ENCODE results near the gene DNAJB11. TPM values are rescaled to one million over a fixed set of nuclear protein-coding genes. Genes with fewer than 3 reads are reported as not detected.

The DNAJB11 gene
- total and polyA plus RNA-seq, 8 donors, result 17.0 to 62.1 (median 31.9) TPM

GRCh38 chr3:186618318-186618938 lies 47.9 kb downstream of the DNAJB11 start:
- H3K4me3 ChIP-seq, result no peak overlapping the region
- no peak overlapping the region for H3K27ac ChIP-seq
- H3K36me3 ChIP-seq, result no peaks in the 10 kb centered on the region
- 79 to 91% (median 87%) methylated on average over 8 of the region's 8 CpGs for WGBS, 5 donors
- no peaks in the 10 kb centered on the region for H3K9me3 ChIP-seq
- TF ChIP-seq POLR2AphosphoS5 (IDR thresholded peaks at IDR 0.05) (no peak), CTCF (IDR thresholded peaks at IDR 0.05) (no peak), EP300 (IDR thresholded peaks at IDR 0.05) (no peak), POLR2A (IDR thresholded peaks at IDR 0.05) (no peak)
- peaks cover 0 to 59% (median 13%) of the 10 kb centered on the region in 3 donors for H3K27me3 ChIP-seq
- H3K4me1 ChIP-seq, result peaks cover 4 to 19% (median 14%) of the 10 kb centered on the region in 4 donors
- DNase-seq, result no peak
- intact Hi-C loops (cut with DNase I; ENCODE audit: low total_unique reads), result loop anchor here (5.0 kb wide), 1 partner anchor 199 kb away; no protein-coding TSS in a partner anchor

GRCh38 chr3:186619787-186620212 lies 49.3 kb downstream of the DNAJB11 start:
- Histone ChIP-seq H3K4me3 (no peak overlapping the region), H3K27me3 (peaks cover 0 to 51% (median 8%) of the 10 kb centered on the region in 3 donors), H3K9me3 (no peaks in the 10 kb centered on the region), H3K4me1 (peaks cover 4 to 17% (median 12%) of the 10 kb centered on the region in 4 donors), H3K27ac (no peak overlapping the region), H3K36me3 (no peaks in the 10 kb centered on the region)
- no peak for DNase-seq
- TF ChIP-seq EP300 (IDR thresholded peaks at IDR 0.05) (no peak), CTCF (IDR thresholded peaks at IDR 0.05) (no peak), POLR2A (IDR thresholded peaks at IDR 0.05) (no peak), POLR2AphosphoS5 (IDR thresholded peaks at IDR 0.05) (no peak)
- intact Hi-C loops (cut with DNase I; ENCODE audit: low total_unique reads), result loop anchor here (5.0 kb wide), 1 partner anchor 198 kb away; no protein-coding TSS in a partner anchor
- 84 to 92% (median 90%) methylated on average over 5 of the region's 5 CpGs for WGBS, 5 donors

- DNase-seq, result no peak
- 79 to 88% (median 83%) methylated on average over 9 to 17 of the region's 17 CpGs for WGBS, 5 donors
- H3K27me3 ChIP-seq, result peaks cover 0 to 51% (median 8%) of the 10 kb centered on the region in 3 donors
- H3K27ac ChIP-seq, result no peak overlapping the region
- no peak overlapping the region for H3K4me3 ChIP-seq
- no peaks in the 10 kb centered on the region for H3K36me3 ChIP-seq
- peaks cover 4 to 11% (median 10%) of the 10 kb centered on the region in 4 donors for H3K4me1 ChIP-seq
- no peaks in the 10 kb centered on the region for H3K9me3 ChIP-seq
- intact Hi-C loops (cut with DNase I; ENCODE audit: low total_unique reads), result no loop called here
- no peak for TF ChIP-seq EP300 (IDR thresholded peaks at IDR 0.05)
- TF ChIP-seq POLR2A (IDR thresholded peaks at IDR 0.05), result no peak
- no peak for TF ChIP-seq POLR2AphosphoS5 (IDR thresholded peaks at IDR 0.05)
- no peak for TF ChIP-seq CTCF (IDR thresholded peaks at IDR 0.05)
Observed at GRCh38 chr3:186620213-186621092, 49.9 kb downstream of the DNAJB11 start.

GRCh38 chr3:186621894-186622650 lies 51.6 kb downstream of the DNAJB11 start:
- 77 to 84% (median 81%) methylated on average over 7 of the region's 7 CpGs for WGBS, 5 donors
- DNase-seq, result no peak
- intact Hi-C loops (cut with DNase I; ENCODE audit: low total_unique reads), result no loop called here
- Histone ChIP-seq H3K9me3 (no peaks in the 10 kb centered on the region), H3K4me1 (peaks cover 4 to 6% (median 5%) of the 10 kb centered on the region in 4 donors), H3K36me3 (no peaks in the 10 kb centered on the region), H3K4me3 (no peak overlapping the region), H3K27me3 (peaks cover 0 to 49% (median 8%) of the 10 kb centered on the region in 3 donors), H3K27ac (no peak overlapping the region)
- no peak for TF ChIP-seq POLR2A (IDR thresholded peaks at IDR 0.05)
